Karpas-422 (cell line): Measurements from ENCODE around the gene PSRC1. TPM values are rescaled to one million over a fixed set of nuclear protein-coding genes. Genes with fewer than 3 reads are reported as not detected.
"Not testable (repeated sequence)": the region's sequence is repeated elsewhere in the genome, so short reads cannot be mapped to it uniquely, and the experiment has no call there.

Experiments used
- DNase-seq: peaks from one replicate; pipeline ENCODE4 v3.0.0-alpha.2; 2015
- H2AFZ ChIP-seq: fragments of 200-600 bp; sonication (generic); 2 replicates; pipeline ENCODE4 v1.6.1; 2014; ENCODE audit warnings: antibody characterized with exemption, low read length, mixed read lengths
- H3K27ac ChIP-seq: fragments of 200-600 bp; sonication (generic); 2 replicates; pipeline ENCODE4 v1.5.1; 2014; ENCODE audit warnings: mild to moderate bottlenecking, low read length, moderate library complexity
- H3K27me3 ChIP-seq: fragments of 200-600 bp; sonication (generic); 2 replicates; pipeline ENCODE4 v1.6.1; 2014; ENCODE audit warnings: low read length, mixed read lengths
- H3K36me3 ChIP-seq: fragments of 200-600 bp; sonication (generic); 2 replicates; pipeline ENCODE4 v1.6.1; 2014; ENCODE audit warnings: low read length, mixed read lengths; ENCODE audit not compliant: insufficient read depth
- H3K4me1 ChIP-seq: fragments of 200-600 bp; sonication (generic); 2 replicates; pipeline ENCODE4 v1.6.1; 2014; ENCODE audit warnings: mild to moderate bottlenecking, low read length, mixed read lengths
- H3K4me2 ChIP-seq: fragments of 200-600 bp; sonication (generic); 2 replicates; pipeline ENCODE4 v1.6.1; 2014; ENCODE audit warnings: low read length, low read depth, mild to moderate bottlenecking; ENCODE audit not compliant: poor library complexity, severe bottlenecking
- H3K4me3 ChIP-seq: fragments of 200-600 bp; sonication (generic); 2 replicates; pipeline ENCODE4 v1.5.1; 2014; ENCODE audit warnings: mild to moderate bottlenecking, antibody characterized with exemption, low read length, mixed read lengths
- H3K79me2 ChIP-seq: fragments of 200-600 bp; sonication (generic); 2 replicates; pipeline ENCODE4 v1.6.1; 2014; ENCODE audit warnings: mild to moderate bottlenecking, low read length, mixed read lengths
- H3K9ac ChIP-seq: fragments of 200-600 bp; sonication (generic); 2 replicates; pipeline ENCODE4 v1.6.0; 2014; ENCODE audit warnings: low read length
- H3K9me2 ChIP-seq: fragments of 200-600 bp; sonication (generic), shearing (Covaris generic); replicated peaks from 2 replicates; pipeline ENCODE4 v1.6.0; 2014; ENCODE audit warnings: mild to moderate bottlenecking, low read length, moderate library complexity; ENCODE audit not compliant: insufficient read depth
- H3K9me3 ChIP-seq: fragments of 300-700, 200-600 bp; sonication (generic); 2 replicates; pipeline ENCODE4 v1.6.1; 2014; ENCODE audit warnings: low read length, mixed read lengths
- H4K20me1 ChIP-seq: fragments of 200-600 bp; sonication (generic); 2 replicates; pipeline ENCODE4 v1.6.1; 2014; ENCODE audit warnings: mild to moderate bottlenecking, antibody characterized with exemption, low read length, low read depth; ENCODE audit not compliant: insufficient read depth
- total RNA-seq: library from RNA; depleted of rRNA; stranded (reverse); fragments of >200 nt; shearing (Covaris generic); gene quantifications from 2 replicates; pipeline ENCODE4 v1.2.3, GENCODE V29; 2014; ENCODE audit warnings: low replicate concordance

PSRC1 gene
- total RNA-seq, 1 experiment from 2014 or later = 6.3 TPM

DNA sequence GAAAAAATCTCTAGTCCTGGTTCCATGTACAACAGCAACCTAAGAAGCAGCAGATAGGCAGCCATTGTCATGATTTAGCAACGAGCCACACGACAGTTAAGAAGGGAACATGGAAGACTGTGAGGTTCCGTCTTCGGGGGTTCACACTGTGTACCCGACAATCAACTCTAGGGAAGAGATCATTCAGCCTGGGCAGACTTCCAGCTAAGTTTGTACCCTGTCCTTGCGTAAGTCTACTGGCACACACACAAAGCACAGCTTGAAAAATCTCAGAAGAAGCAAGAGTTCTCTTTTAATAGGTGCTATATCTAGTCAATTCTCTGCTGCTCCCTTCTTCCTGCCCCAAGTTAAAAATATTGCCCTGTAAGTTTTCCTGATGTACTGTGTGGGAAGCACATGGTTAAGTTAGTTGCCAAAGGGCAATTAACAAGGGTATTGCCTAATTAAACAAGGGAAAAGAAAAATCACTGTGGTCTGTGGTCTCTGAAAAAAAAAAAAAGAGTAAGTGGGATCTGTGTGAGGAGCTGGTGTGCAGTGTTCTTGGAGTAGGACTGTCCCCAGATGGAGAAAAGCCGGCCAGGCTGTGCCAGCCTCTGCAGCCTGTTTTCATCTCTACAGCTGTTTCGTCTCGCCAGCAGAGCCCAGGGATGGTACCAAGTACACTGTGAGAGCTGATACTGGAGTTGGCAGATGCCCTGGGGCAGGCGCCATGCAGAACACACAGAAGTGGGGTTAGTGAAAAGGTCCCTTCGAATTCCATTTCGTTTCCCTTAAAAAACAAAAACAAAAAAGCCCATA is 30.2 kb upstream of the PSRC1 start:
- Histone ChIP-seq H3K9me3 (no peaks in the 10 kb centered on the region), H3K36me3 (no peaks in the 10 kb centered on the region), H2AFZ (no peak overlapping the region), H3K9ac (no peak overlapping the region), H3K79me2 (no peaks in the 10 kb centered on the region), H3K4me3 (no peak overlapping the region), H3K27ac (no peak overlapping the region), H4K20me1 (no peaks in the 10 kb centered on the region), H3K4me2 (no peak overlapping the region), H3K9me2 (no peaks in the 10 kb centered on the region), H3K4me1 (peaks cover 21% of the 10 kb centered on the region), H3K27me3 (no peaks in the 10 kb centered on the region)
- DNase-seq = no peak

DNA sequence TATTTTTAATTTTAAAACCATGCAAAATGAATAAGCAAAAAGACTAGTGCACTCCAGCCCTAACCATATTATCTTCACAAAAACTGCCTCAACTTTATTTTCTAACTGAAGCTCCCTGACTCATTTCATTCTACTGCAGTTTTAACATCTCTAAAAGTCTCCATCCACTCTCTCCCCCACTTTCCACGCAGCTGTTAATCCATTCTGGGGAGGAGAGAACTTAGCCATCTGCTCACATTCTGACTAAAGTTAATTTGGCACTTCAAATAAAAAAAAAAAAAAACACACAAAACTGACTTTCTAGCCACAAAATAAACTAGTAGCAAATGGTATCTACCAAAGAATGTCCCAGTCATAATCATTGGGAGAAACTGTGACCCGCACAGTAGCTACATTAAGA is 29.3 kb upstream of the PSRC1 start:
- no peak overlapping the region for H3K4me2 ChIP-seq
- H3K9ac ChIP-seq = no peak overlapping the region
- H3K79me2 ChIP-seq = no peaks in the 10 kb centered on the region
- no peak overlapping the region for H2AFZ ChIP-seq
- H3K27me3 ChIP-seq = no peaks in the 10 kb centered on the region
- H3K9me3 ChIP-seq = no peaks in the 10 kb centered on the region
- H3K27ac ChIP-seq = no peak overlapping the region
- H3K4me3 ChIP-seq = no peak overlapping the region
- H4K20me1 ChIP-seq = no peaks in the 10 kb centered on the region
- peaks cover 29% of the 10 kb centered on the region for H3K4me1 ChIP-seq
- DNase-seq = no peak
- H3K9me2 ChIP-seq = no peaks in the 10 kb centered on the region
- H3K36me3 ChIP-seq = no peaks in the 10 kb centered on the region

DNA sequence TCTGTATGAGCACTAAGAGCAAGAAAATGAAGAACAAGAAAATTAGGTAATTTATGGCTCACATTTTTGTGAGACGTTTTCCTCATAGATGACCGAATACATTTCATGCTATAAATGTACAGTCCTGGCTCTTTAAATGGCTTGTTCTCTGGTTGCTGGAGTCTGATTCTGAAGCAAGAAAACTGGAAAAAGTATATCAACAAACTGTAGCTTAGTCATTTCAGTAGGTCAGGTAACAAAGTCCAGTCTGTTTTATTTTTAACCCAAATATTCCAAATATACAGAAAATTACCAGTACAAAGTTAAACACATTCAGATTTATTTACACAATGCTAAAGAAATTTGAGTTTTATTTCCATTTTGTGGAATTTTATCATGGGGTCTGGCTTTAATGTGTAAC is 26.4 kb upstream of the PSRC1 start:
- 0 out of 2 replicates have a peak overlapping the region, but pooled peaks have one; percentile 11 for H2AFZ ChIP-seq
- peaks cover 58% of the 10 kb centered on the region for H3K4me1 ChIP-seq
- no peaks in the 10 kb centered on the region for H3K36me3 ChIP-seq
- H3K4me3 ChIP-seq = no peak overlapping the region
- H3K4me2 ChIP-seq = peak overlapping the region; percentile 82
- DNase-seq = no peak
- no peak overlapping the region for H3K27ac ChIP-seq
- no peaks in the 10 kb centered on the region for H4K20me1 ChIP-seq
- no peaks in the 10 kb centered on the region for H3K9me3 ChIP-seq
- H3K79me2 ChIP-seq = no peaks in the 10 kb centered on the region
- no peaks in the 10 kb centered on the region for H3K27me3 ChIP-seq
- 0 out of 2 replicates have a peak overlapping the region, but pooled peaks have one; percentile 3 for H3K9ac ChIP-seq
- H3K9me2 ChIP-seq = no peaks in the 10 kb centered on the region

DNA sequence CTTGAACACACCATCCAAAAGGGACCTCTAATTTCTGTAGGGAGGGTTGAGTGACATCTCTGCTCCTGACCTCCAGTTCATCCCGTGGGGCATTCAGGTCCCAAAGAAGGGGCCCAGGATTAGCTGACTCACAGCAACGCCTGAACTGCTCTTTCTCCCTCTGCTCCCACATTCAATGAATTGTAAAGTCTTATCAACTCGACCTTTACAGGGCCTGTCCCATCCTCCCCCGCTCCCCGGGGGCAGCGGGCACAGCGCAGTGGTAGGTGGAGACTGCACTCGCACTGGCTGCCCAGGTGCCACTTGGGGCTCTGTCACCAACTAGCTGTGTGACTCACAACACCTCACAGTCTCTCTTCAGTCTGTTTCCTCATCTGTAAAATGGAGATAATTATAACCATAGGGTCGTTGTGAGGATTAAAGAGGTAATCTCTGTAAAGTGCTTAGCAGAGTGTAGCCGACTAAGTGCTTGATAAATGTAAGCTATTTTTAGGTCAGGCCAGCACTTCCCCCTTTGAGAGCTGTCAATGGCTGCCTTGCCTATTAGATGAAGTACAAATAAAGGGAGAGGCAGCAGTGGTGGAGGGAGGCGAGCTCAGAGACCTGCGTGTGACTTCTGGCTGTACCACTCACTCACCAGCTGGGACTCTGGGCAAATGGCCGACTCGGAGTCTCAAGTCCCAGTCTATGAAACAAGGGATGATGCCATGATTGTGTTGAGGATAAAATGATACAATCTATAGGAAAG is 24.5 kb upstream of the PSRC1 start:
- 0 out of 2 replicates have a peak overlapping the region, but pooled peaks have one; percentile 38 for H2AFZ ChIP-seq
- peak overlapping the region; percentile 64 for H3K4me3 ChIP-seq
- H3K4me2 ChIP-seq = peak overlapping the region; percentile 82
- H4K20me1 ChIP-seq = no peaks in the 10 kb centered on the region
- H3K9me3 ChIP-seq = no peaks in the 10 kb centered on the region
- no peaks in the 10 kb centered on the region for H3K79me2 ChIP-seq
- peaks cover 63% of the 10 kb centered on the region for H3K4me1 ChIP-seq
- no peaks in the 10 kb centered on the region for H3K36me3 ChIP-seq
- peak; percentile 97 for DNase-seq
- peak overlapping the region; percentile 94 for H3K27ac ChIP-seq
- H3K9me2 ChIP-seq = no peaks in the 10 kb centered on the region
- H3K9ac ChIP-seq = peak overlapping the region; percentile 64
- H3K27me3 ChIP-seq = no peaks in the 10 kb centered on the region

DNA sequence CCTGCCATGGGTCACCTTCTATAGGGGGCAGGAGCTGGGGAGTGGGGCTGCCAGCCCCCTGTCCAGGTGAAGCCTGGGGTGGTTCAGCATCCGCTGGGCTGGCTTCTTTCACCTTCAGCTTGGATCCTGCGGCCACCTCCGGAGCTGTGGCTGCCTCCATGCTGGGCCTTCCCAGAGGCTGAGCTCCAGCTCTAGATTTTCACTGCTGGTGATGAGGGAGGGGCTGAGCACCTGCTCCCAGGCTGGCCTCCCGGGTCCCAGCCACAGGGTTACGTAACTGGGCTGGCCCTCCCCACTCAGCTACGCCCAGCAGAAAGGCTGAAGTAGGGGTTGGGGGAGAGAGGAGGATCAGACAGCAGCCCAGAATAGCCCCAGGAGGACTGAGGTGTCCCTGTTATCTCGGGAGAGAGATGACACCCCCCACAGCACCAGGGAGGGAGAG is 23.9 kb upstream of the PSRC1 start, which contains the start of gene MYBPHL:
Gene MYBPHL (minus strand): TSS at position 180 of the 442 bp plus-strand sequence. CDS start 20 bp downstream, at position 160.
- H4K20me1 ChIP-seq = no peaks in the 10 kb centered on the region
- no peaks in the 10 kb centered on the region for H3K9me3 ChIP-seq
- no peaks in the 10 kb centered on the region for H3K9me2 ChIP-seq
- peak within 1 kb of the TSS; percentile 64 for H3K4me3 ChIP-seq
- no peaks in the 10 kb centered on the region for H3K36me3 ChIP-seq
- peak within 1 kb of the TSS; percentile 64 for H3K9ac ChIP-seq
- peak within 1 kb of the TSS; percentile 82 for H3K4me2 ChIP-seq
- H3K27ac ChIP-seq = peak within 1 kb of the TSS; percentile 94
- H3K79me2 ChIP-seq = no peaks in the 10 kb centered on the region
- DNase-seq = no peak
- no peaks in the 10 kb centered on the region for H3K27me3 ChIP-seq
- 0 out of 2 replicates have a peak within 1 kb of the TSS, but pooled peaks have one; percentile 38 for H2AFZ ChIP-seq
- peaks cover 63% of the 10 kb centered on the region for H3K4me1 ChIP-seq

DNA sequence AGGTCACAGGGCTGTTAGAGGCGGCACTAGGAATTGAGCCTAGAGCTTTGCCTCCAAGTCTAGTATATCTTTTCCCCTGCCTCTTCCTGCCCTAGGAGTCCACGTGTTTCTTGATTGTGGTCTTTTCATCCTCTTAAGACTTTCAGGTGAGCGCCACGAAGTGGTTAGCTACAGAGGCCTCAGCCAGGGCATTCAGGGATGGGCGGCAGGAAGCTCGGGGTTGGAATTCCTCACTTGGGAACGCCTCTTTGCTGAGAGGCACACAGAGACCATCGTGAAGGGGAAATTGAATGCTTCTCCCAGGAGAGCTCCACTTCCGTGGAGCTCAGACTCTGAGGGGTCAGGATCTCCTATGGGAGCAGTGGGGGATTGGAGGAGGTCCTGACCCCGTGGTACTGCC is 23.0 kb upstream of the PSRC1 start:
- not testable (repeated sequence) for H3K27ac ChIP-seq, H2AFZ ChIP-seq, DNase-seq, H3K9me2 ChIP-seq, H3K9me3 ChIP-seq, H3K79me2 ChIP-seq, H4K20me1 ChIP-seq, H3K9ac ChIP-seq, H3K36me3 ChIP-seq, H3K27me3 ChIP-seq
- Histone ChIP-seq H3K4me3 (peak overlapping the region; percentile 64; the same call in 1 of the 2 replicates), H3K4me1 (peaks cover 63% of the 10 kb centered on the region), H3K4me2 (peak overlapping the region; percentile 82)

DNA sequence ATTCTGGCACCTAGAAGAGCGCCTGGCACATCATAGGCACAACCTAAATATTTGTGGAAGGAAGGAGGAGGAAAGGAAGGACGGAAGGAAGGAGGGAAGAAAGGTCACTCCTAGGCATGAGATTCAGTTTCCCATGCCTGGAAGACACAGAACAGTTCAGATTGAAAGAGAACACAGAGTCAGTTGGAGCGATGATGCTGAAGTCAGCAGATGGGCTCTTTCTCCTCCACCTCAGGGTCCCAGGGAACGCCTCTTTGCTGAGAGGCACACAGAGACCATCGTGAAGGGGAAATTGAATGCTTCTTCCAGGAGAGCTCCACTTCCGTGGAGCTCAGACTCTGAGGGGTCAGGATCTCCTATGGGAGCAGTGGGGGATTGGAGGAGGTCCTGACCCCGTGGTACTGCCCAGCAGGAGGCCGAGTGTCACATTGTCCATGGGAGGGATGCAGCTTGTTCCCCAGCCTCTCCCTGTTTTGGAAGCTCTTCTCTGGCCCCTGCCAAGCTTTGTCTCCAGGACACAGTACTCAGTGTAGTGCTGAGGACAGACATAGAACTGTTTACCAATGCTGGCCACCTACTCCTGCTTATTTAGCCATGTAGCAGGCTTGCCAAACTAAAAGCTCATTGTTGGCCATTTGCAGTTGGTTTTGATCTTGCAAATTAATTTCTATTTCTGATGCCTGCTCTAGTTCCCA is 21.4 kb upstream of the PSRC1 start:
- Histone ChIP-seq H3K4me1 (peaks cover 54% of the 10 kb centered on the region), H2AFZ (no peak overlapping the region), H3K4me2 (peak overlapping the region; percentile 18), H3K9me3 (no peaks in the 10 kb centered on the region), H4K20me1 (no peaks in the 10 kb centered on the region), H3K4me3 (no peak overlapping the region), H3K9me2 (no peaks in the 10 kb centered on the region), H3K9ac (no peak overlapping the region), H3K27me3 (no peaks in the 10 kb centered on the region), H3K79me2 (no peaks in the 10 kb centered on the region), H3K36me3 (no peaks in the 10 kb centered on the region), H3K27ac (no peak overlapping the region)
- no peak for DNase-seq

DNA sequence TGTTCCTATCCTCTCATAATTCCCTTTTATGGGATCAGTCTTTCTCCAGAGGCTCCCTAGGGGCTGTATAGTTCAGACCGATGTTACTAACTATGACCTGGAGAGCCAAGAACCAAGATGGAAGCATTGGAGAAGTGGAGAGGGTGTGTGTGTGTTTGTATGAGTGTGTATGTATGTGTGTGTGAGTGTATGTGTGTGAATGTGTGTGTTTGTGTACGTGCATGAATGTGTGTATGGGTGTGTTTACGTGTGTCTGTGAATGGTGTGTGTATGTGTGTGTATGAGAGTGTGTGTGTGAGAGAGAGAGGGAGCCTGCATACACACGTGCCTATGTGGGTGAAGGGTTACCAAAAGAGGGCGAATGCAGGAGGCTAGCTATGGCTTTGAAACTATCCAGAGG is 18.9 kb upstream of the PSRC1 start:
- H3K27ac ChIP-seq = no peak overlapping the region
- H3K79me2 ChIP-seq = no peaks in the 10 kb centered on the region
- no peak overlapping the region for H3K4me3 ChIP-seq
- DNase-seq = no peak
- H3K4me1 ChIP-seq = peaks cover 37% of the 10 kb centered on the region
- no peaks in the 10 kb centered on the region for H3K27me3 ChIP-seq
- H3K9me2 ChIP-seq = no peaks in the 10 kb centered on the region
- no peaks in the 10 kb centered on the region for H3K9me3 ChIP-seq
- no peak overlapping the region for H3K9ac ChIP-seq
- no peak overlapping the region for H3K4me2 ChIP-seq
- no peaks in the 10 kb centered on the region for H4K20me1 ChIP-seq
- H3K36me3 ChIP-seq = no peaks in the 10 kb centered on the region
- no peak overlapping the region for H2AFZ ChIP-seq
